Kidney epithelial cell (primary cell): ENCODE data around the gene PRTN3. TPM values are rescaled to one million over a fixed set of nuclear protein-coding genes. Genes with fewer than 3 reads are reported as not detected.
"Not testable (repeated sequence)": the region's sequence is repeated elsewhere in the genome, so short reads cannot be mapped to it uniquely, and the experiment has no call there.

Experiments used
- DNase-seq: peaks from one replicate; pipeline ENCODE4 v3.0.0-alpha.2; 2010; ENCODE audit warnings: low read depth
- H3K27me3 ChIP-seq: 2 replicates; pipeline ENCODE4 v1.6.0; 2011; ENCODE audit warnings: low read length; ENCODE audit not compliant: control insufficient read depth, insufficient read depth
- H3K36me3 ChIP-seq: 2 replicates; pipeline ENCODE4 v1.5.1; 2011; ENCODE audit warnings: low read length; ENCODE audit not compliant: control insufficient read depth, insufficient read depth
- H3K4me3 ChIP-seq: 2 replicates; pipeline ENCODE4 v1.5.1; 2011; ENCODE audit warnings: low read depth, mild to moderate bottlenecking, control low read depth, low read length
- CTCF ChIP-seq: IDR thresholded peaks from 2 replicates; pipeline ENCODE4 v1.5.1; 2011; ENCODE audit warnings: mild to moderate bottlenecking, moderate library complexity, low read length, control low read depth, inconsistent platforms; ENCODE audit not compliant: insufficient read depth, poor library complexity, severe bottlenecking
- total RNA-seq: library from RNA; depleted of rRNA; stranded (reverse); fragments of >200 nt; gene quantifications from 2 replicates; pipeline ENCODE4 v1.2.3, GENCODE V29; 2015

PRTN3 gene
- total RNA-seq, 1 donor from 2014 or later = not detected

GRCh38 chr19:843836-844545 lies 3.2 kb downstream of the PRTN3 start:
- Histone ChIP-seq H3K27me3 (peaks cover 50% of the 10 kb centered on the region), H3K4me3 (no peak overlapping the region), H3K36me3 (no peaks in the 10 kb centered on the region)
- no peak for TF ChIP-seq CTCF
- DNase-seq = no peak

DNA sequence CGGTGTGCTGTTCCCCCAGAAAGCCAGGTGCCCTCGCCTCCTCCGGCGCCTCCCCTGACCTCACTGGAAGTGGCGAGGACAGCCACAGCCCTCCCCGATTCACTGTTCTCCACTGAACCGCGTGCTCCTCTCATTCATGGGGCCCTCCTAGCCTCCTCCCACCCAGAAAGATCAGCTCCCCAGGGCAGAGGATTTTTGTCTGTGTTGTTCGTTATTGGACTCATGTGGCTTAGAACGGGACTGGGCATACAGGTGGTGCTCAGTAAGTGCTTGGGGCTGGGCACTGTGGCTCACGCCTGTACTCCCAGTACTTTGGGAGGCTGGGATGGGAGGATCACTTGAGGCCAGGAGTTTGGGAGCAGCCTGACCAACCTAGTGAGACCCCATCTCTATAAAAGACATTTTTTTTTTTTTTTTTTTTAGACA lies 3.8 kb downstream of the PRTN3 start:
- H3K36me3 ChIP-seq = no peaks in the 10 kb centered on the region
- DNase-seq = no peak
- no peak for TF ChIP-seq CTCF
- H3K27me3 ChIP-seq = peaks cover 53% of the 10 kb centered on the region
- no peak overlapping the region for H3K4me3 ChIP-seq

GRCh38 chr19:845707-846521 lies 5.1 kb downstream of the PRTN3 start:
- H3K27me3 ChIP-seq = peaks cover 55% of the 10 kb centered on the region
- DNase-seq = no peak
- no peak for TF ChIP-seq CTCF
- H3K36me3 ChIP-seq = no peaks in the 10 kb centered on the region
- no peak overlapping the region for H3K4me3 ChIP-seq

DNA sequence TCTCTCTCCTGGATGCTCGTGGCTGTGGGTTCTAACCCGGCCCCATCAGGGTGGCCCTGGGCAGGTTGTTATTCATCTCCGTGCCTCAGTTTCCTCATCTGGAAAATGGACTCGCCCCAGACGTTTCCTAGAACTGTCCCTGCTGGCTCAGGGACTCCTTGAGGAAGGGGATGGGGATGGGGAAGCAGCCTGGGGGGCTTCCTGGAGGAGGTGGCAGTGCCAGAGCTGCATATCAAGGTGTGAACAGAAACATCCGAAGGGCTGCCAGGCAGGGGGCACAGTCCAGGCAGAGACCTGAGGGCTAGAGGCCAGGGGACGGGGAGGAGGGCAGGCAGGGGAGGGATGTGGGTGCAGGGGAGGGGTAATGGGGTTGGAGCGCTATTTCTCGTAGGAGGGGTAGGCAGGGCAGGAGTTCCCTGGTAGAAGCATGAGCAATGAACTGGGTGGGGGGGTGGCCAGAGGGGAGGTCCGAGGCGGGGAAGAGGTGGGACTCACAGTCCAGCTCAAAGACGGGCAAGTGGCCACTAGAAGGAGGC lies 7.7 kb downstream of the PRTN3 start:
- no peak for DNase-seq
- Histone ChIP-seq H3K27me3 (peaks cover 66% of the 10 kb centered on the region), H3K36me3 (no peaks in the 10 kb centered on the region), H3K4me3 (no peak overlapping the region)
- TF ChIP-seq CTCF = no peak

- peaks cover 60% of the 10 kb centered on the region for H3K27me3 ChIP-seq
- DNase-seq, H3K4me3 ChIP-seq, H3K36me3 ChIP-seq: not testable (repeated sequence)
Measured at GRCh38 chr19:849195-849594, 8.4 kb downstream of the PRTN3 start.

DNA sequence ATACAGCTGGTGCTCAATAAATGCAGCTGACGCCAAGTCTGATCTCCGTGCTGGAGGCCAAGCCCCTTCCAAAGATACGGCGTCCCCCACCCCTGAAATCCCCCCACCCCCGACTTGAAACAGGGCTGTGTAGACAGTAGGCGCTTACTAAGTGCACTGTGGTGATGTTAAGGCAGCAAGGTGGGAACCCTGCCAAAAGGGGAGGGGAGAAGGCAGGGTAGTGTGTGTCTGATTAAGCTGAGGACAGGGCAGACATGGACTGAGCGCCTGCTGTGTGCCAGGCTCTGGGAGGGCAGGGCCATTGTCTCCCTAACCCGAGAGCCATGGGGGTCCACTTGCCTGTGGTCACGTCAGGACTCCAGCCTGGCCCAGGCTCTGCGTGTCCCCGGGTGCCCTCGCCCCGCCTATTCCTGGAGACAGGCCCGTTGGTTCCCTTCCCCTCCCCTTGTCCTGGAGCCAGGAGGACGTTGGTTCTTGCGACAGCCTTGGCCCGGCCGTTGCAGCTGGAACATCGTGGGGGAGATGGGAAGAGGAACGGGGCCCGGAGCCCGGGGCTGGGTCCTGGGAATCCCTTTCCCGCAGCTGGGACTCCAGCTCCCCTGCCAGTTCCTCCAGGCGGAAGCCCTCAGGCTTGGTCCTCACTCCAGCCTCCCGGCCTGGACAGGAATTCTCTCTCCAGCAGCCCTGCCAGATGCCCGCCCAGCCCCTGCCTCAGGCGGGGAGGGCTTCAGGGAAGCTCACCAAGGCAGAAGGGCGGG lies 9.6 kb downstream of the PRTN3 start:
- H3K4me3 ChIP-seq = no peak overlapping the region
- peaks cover 57% of the 10 kb centered on the region for H3K27me3 ChIP-seq
- no peak for TF ChIP-seq CTCF
- no peaks in the 10 kb centered on the region for H3K36me3 ChIP-seq
- DNase-seq = no peak
